HG02610 (cell line): Measurements from ENCODE around the gene SCP2.

Experiments
- ATAC-seq: cut with Tn5 transposase; IDR thresholded peaks from one replicate; pipeline ENCODE4 v1.9.1; 2021; ENCODE audit warnings: mild to moderate bottlenecking, moderate library complexity; ENCODE audit not compliant: unreplicated experiment

The SCP2 gene, protein sequence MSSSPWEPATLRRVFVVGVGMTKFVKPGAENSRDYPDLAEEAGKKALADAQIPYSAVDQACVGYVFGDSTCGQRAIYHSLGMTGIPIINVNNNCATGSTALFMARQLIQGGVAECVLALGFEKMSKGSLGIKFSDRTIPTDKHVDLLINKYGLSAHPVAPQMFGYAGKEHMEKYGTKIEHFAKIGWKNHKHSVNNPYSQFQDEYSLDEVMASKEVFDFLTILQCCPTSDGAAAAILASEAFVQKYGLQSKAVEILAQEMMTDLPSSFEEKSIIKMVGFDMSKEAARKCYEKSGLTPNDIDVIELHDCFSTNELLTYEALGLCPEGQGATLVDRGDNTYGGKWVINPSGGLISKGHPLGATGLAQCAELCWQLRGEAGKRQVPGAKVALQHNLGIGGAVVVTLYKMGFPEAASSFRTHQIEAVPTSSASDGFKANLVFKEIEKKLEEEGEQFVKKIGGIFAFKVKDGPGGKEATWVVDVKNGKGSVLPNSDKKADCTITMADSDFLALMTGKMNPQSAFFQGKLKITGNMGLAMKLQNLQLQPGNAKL

DNA sequence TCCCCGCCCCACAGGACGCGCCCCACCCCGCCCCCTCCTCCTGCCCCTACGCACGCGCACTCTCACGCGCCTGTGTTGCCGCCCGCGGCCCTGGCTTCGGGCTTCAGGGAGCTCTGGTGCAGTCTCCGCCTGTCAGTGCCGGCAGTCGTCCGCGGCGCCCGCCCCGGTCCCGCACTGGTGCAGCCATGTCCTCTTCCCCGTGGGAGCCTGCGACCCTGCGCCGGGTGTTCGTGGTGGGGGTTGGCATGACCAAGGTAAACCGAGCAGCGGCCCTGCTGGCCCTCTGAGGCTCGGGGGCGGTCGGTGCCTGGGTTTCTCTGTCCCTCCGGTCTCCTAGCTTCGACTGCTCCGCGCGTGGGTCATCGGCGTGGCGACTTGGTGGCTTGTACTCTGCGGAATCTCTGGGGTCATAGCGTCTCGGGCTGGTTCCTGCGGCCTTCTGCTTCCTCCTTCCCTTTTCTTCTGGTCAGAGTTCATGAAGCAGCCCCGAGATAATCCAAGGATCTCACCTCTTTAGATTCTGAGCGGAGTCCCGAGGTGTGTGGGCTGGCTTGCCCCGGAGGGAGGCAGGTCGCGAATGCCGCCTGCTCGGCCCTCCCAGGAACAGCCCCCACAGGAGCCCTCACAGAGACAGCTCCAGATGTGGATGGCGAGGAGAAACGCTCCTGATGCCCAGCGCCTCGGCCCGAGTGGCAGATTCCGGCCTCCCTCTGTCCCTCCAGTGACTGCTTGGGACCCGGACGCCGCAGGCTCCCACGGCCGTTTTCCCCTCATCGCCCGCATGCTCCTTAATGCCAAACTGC lies at the start of gene SCP2:
Gene SCP2 (plus strand): TSS at position 65 of the 803 bp plus-strand sequence. CDS start 121 bp downstream, at position 186.
- ATAC-seq, result peak; percentile 72

DNA sequence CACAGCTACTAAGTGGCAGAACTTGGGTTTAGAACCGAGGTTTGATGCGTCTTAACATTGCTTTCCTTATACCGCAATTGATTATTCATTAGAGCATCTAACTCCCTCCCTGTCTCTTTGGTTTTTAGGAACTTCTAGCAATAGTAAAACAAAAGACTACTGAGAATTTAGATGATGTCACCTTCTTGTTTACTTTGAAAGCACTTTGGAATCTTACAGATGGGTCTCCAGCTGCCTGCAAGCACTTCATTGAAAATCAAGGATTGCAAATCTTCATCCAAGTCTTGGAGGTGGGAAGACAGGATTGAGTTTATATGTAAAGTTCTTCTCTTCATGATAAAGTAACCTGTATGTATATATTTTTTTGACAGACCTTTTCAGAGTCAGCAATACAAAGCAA lies 49.5 kb upstream of the SCP2 start:
- ATAC-seq, result no peak

DNA sequence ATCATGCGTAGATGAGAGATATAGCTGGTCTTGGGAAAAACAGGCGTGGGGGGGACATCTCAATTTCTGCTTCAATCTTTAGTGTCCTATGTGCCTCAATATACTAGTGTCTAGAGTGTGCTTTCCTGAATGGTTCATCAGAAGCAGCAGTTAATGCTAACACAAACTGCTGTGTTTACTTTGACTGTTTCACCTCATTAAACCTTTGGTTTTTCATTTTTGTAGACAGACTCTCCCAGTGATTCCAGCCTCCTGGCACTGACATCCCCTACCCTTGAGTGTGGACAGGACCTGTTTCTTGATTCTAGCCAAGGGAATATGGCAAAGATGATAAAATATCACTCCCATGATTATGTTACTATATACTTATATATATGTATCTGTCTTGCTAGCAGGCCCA lies 46.9 kb upstream of the SCP2 start:
- no peak for ATAC-seq

DNA sequence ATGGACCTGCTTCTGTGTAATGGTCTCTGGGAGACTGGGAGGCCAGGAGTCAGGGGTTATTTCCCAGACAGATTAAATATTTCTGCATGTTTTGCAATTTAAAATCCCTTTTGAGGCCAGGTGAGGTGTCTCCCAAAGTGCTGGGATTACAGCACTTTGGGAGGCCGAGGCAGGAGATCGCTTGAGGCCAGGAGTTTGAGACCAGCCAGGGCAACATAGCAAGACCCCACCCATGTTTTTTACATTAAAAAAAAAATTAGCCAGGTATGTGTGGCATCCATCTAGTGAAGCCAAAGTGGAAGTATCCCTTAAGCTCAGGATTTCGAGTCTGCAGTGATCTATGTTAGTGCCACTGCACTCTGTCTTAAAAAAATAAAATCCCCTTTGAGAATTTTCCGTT lies 39.6 kb upstream of the SCP2 start:
- no peak for ATAC-seq

DNA sequence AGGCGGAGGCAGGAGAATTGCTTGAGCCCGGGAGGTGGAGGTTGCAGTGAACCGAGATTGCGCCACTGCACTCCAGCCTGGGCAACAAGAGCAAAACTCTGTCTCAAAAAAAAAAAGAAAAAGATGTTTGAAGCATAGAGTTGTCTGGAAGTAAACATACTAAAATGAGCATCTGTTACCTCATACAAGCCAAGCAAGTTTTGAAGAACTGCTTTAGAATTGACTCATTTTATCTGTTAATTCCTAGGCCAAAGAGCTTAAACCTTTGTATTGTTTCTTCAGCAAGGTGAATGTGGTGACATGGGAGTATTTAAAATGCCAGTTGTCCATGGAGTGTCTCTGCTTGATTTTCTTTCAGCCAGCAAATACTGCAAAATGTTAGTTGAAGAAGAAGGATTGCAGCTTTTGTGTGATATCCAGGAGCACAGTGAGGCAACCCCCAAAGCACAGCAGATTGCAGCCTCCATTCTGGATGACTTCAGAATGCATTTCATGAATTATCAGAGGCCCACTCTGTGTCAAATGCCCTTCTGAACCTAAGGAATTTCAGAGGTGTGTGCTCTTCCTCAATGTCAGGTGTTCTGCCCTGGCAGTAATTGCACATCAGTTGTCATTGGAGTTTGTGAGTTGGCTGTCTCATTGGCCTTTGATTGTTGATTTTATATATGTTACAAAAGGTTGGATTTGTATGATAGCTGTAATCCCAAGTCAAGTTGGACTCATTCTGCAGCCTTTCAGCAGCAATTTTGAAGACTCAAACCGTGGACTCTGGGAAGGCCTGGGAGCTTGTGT lies 34.5 kb upstream of the SCP2 start:
- ATAC-seq, result no peak

DNA sequence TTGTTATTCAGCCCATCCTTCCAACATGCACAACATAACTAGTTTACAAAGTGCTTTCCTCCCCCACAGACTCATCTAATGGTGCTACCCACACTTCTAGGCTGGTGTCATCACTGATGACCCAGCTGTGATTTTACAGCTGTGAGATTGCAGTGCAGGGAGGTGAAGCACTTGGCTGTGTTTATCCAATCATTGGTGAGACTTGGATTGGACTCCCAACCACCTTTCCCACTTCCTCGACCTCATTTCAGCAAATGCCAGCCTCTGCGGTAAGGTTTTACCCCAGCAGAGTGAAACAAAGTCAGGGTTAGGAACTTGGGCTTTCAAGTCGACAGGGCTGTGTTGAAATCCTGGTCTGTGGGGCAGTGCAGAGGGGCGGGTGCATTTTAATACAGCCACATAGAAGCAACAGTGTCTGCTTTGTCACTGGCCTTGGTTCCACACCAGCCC lies 27.6 kb upstream of the SCP2 start:
- no peak for ATAC-seq

DNA sequence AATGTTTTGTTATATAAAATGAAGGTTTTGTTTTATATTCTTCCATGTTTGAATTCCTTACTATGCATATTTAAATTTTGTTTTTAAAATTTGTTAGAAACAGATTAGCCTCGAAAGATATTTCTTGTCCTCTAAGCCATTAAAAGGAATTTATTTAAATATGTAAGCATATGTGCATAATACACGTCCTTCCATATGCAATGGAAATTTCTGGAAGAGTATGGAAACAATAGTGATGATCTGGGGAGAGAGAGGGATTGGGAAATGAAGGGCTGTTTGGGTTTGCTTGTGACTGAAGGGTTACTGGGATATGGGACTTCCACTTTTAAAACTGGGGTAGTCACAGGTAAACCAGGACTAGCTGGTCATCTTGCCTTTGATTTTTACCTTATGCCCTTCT lies 26.7 kb upstream of the SCP2 start:
- no peak for ATAC-seq

DNA sequence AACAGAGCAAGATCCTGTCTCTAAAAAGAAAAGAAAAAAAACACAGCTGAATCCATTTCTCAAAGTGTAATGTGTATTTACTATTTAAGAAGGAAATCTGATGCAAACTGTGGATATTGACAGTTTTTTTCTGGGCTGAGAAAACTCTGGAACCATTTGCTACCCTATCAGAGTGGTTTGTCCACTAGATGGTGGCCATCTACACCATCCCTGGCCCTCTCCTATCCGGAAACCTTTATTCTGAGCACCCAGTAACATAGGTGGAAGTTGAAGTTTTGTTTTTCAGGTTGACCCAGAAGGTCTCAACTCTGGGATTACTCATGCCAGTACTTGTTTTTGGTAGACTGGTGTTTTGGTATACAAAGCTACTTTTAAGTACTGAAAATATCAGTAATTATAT lies 25.7 kb upstream of the SCP2 start:
- no peak for ATAC-seq

DNA sequence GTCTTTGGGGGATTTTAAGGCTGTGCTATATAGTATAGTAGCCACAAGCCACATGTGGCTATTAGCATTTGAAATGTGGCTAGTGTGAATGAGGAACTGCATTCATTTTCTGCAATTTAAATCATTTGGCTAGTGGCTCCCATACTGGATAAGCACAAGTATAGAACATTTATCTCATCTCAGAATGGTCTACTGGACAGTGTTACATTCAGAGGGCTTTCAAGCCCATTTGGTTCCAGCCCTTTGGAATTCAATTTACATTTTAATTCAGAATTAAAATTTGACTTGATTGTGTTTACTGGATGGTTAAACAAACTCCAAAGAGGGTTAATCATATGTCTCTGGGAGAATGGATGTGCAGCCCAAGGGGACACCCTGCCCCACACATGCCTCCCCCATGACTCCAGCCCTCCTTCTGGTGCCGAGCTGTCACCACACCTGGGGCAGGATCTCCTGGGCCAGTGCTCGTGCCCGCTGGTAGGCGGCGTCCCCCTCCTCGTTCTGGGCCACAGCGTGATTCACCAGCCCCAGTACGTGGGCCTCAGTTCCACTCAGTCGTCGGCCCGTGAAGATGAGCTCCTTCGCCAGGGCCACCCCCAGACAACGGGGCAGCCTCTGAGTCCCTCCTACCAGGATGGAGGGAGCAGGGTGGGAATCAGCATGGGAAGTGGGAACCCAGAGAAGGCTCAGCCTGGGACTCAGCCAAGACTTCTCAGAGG lies 22.7 kb upstream of the SCP2 start:
- no peak for ATAC-seq

DNA sequence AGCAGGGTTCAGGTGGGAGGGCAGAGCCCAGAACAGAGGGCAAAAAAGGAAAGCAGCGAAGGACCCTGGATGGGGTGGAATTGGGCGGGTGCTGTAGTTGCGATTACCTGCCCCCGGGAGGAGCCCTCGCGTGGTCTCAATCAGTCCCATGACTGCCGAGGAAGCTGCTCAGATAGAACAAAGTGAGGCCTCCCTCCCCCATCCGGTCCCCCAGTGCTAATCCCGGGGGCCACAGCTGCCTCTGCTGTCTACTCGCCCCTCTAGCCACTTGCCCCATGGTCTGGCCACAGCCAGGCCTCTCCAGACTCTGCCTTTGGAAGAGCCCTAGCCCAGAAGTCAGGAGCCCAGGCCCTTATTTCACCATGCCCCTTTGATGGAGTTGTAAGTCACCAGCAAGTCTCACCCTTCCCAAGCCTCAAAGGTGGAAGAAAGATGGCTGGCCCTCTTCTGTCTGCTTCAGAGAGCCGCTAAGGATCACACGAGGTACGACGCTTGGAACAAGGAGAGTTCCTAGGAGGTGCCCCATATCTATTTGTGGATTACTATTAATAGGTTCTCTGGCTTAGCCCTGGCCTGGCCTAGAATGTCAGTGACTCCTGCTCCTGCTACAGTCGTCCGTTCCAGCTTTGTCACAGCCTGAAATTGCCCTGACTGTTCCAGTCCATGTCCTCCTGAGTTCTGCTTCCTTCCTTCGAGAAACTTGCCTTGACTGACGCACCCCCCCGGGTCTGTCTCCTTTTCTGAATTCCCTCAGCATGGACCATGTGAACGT lies 22.0 kb upstream of the SCP2 start:
- no peak for ATAC-seq

DNA sequence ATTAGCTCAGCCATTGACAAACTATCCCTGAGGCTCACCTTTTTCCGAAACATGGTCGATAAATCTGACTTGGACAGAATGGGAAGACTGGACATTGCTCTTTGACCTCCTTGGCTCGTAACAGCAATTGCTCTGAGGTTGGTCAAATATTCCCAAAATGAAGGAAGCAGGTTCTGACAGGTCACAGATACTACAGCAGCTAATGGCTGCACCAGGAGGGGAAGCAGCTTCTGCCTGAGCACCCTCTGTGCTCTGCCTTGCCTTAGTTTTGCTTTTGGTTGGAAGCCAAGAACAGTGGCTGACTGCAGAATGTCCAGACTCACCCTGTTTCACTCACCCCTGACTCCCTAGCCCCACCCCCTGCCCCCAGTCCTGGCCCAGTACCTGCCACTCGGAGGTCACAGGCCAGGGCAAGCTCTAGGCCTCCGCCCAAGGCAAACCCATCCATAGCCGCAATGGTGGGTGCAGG lies 20.9 kb upstream of the SCP2 start:
- no peak for ATAC-seq

DNA sequence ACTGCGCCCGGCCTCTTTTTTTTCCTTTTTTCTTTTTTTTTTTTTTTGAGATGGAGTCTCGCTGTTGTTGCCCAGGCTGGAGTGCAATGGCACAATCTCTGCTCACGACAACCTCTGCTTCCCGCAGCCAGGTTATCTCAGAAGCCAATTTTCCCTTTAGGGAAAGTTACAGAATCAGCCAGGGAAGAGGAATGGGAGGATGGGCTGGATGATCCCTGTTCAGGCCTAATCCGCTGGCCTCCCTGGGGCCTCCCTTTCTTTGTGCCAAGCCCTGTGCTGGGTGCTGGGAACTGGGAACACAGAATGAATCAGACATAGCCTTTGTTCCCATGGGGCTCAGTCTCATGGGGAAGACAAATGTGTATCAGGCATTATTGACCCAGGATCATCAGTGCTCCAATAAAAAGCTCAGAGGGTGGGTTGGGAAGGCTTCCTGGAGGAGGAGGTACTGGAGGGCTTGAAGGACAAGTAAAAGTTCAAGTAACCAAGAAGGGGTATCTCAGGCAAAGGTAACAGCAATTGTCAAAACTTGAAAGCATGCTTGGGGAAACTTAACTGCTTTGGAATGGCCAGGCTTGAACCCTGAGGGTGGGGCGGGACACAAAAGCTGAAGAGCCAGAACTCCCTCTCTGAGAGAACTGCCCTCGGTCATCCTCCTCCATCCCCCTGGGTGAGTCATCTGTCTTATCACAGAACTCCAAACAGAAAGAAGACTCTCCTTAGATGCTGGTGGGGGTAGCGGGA lies 19.8 kb upstream of the SCP2 start:
- ATAC-seq, result no peak

DNA sequence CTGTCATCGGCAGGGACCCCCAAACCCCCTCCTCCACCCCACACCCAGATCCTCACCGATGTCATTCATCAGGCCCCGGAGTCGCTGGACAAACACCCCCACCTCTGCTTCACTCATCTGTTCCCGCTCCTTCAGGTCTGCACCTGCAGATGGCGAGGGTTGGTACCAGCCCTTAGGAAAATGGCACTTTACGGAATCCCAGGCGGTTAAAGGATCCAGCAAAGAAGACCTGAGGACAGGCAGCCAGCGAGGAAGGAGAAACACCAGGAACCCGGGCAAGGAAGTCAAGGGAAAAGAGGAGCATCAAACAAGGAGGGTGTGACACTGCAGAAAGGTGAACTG lies 19.3 kb upstream of the SCP2 start:
- no peak for ATAC-seq

DNA sequence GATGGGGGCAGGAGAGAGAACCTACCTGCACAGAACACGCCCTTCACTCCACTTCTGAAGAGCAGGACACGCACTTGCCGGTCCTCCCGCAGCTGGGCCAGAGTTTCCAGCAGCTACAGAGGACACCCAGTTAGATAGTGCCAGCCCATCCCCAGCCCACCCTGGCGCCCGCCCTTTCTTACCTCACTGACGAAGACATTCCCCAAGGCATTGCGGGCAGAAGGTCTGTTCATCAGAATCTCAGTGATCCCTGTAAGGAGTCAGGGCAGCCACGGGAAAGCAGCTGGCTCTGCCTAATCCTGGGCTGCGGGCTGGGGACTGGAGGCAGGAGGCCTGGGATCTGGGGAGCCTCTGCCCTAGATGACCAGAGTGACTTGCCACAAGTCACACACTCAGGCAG lies 15.5 kb upstream of the SCP2 start:
- ATAC-seq, result no peak

DNA sequence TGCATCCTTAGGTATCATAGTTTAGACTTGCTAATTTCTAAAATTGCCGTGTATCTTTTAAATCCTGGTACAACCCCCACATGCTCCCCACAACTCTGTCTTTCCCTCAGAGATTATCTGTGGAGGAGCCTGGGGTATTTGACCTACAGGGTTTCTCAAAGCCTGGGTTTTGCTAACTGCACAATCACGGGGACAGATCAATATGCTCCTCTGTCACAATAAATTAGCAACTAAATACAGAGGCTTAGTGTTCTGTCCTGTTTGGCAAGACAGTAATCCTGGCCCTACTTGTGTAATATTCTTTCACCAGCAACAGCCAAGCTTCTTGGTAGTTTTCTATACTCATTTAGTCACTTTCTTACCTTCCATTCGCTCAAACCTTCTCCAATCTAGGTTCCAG lies 14.1 kb upstream of the SCP2 start:
- no peak for ATAC-seq

DNA sequence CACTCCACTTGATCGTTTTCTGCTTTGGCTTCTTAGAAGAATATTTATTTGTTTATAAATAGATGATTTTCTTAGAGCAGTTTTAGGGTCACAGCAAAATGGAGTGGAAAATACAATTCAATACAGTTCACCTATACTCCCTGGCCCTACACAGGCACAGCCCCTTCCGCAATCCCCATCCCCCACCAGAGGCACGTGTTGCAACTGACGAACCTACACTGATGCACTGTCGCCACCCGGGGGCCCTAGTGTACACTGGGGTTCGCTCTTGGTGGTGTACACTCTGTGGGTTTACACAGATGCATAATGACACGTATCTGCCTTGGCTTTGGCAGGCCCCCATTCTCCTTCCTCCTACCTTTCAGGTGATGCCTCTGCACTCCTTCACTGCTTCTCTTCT lies 13.5 kb upstream of the SCP2 start:
- no peak for ATAC-seq

DNA sequence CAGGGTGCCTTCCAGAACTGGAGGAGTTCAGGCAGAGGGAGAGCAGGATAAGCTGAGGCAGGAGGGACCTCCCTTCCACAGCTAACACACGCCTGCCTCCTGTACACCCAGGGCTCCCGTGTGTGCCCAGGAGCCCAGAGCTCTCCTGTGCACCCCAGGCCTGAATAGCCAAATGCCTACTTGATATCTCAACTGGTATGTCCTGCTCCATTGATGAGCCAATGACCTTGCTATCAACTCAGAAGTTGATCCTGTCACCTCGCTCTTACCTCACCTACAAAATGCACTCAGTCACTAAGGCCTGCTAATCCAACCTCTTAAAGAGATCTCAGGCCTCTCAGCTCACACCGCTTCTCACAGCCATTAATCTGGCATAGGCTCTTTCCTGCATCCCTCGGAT lies 12.6 kb upstream of the SCP2 start:
- ATAC-seq, result no peak

DNA sequence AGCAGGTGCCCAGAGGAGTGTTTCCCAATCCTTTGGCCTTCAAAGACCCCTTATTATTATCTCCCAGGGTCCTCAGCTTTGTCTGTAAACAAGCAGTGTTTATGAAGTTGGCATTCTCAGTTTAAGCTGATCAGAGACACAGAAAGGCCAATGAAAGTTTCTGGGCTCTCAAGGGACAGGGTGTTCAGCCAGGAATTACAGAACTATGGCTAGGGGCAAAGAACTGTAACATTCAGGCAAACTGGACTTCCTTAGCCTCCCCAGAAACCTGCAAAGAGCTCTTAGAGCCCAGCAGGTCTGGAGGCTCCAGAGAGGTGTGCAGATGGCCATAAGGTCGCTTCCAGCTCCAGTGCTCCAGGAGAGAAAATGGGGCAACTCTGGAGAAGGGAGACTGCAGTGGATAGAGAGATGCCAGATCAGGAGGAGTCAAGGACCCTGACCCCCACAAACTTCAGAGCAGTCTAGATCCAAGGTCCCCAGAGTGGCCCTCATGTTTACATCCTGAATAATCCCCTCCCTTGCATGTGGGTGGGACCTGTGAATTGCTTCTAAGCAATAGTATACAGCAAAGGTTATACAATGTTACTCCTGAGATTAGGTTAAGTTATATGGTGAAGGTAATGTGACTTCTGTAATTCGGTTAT lies 11.7 kb upstream of the SCP2 start:
- no peak for ATAC-seq

DNA sequence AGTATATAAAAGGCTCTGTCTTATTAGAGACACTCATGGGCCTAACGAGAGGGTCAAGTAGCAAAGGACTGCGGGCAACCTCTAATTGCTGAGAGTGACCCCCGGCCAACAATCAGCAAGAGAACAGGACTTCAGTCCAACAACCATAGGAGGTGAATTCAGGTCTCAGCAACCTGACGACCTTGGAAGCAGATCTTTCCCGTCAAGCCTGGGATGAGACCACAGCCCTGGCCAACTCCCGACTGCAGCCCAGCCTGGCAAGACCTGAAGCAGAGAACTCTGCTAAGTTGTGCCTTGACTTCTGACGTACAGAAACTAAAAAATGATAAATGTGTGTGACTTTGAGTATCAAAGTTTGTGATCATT lies 11.2 kb upstream of the SCP2 start:
- ATAC-seq, result no peak
